ENCODE measurements around the gene FBXO44. TPM values are rescaled to one million over a fixed set of nuclear protein-coding genes. Genes with fewer than 3 reads are reported as not detected.
A peak's percentile ranks its signal among the peaks of the same experiment; 100 is the strongest.

FBXO44 gene
- total RNA-seq, 1 experiment from 2014 or later: 24.5 TPM

- peaks cover 4 to 11% of the 10 kb centered on the region in 2 experiments for H3K4me1 Mint-ChIP-seq
- no peak overlapping the region for H3K56ac ChIP-seq (ENCODE audit: insufficient read length, low read depth, low read length)
- H3K18ac ChIP-seq (ENCODE audit: insufficient read length, low read depth, low read length): no peak overlapping the region
- H4K8ac ChIP-seq (replicated peaks; ENCODE audit: insufficient read length, low read depth, low read length): no peak overlapping the region
- H3K79me1 ChIP-seq (ENCODE audit: insufficient read depth, low read depth, low read length, poor library complexity, severe bottlenecking): no peaks in the 10 kb centered on the region
- H2BK15ac ChIP-seq (ENCODE audit: low read depth, low read length): no peak overlapping the region
- peaks cover 4% of the 10 kb centered on the region for H3K27me3 Mint-ChIP-seq (ENCODE audit: low read depth)
- H3K23me2 ChIP-seq (ENCODE audit: insufficient read length, low read depth, low read length, poor library complexity, severe bottlenecking): peaks cover 2% of the 10 kb centered on the region
- H3K9me3 Mint-ChIP-seq: no peaks in the 10 kb centered on the region; a peak in 1 of 5 replicates
- H3K14ac ChIP-seq (ENCODE audit: insufficient read depth, low read length): no peak overlapping the region
- no peak overlapping the region for H4K91ac ChIP-seq (ENCODE audit: insufficient read length, low read depth, low read length)
- no peak overlapping the region for H3K23ac ChIP-seq (ENCODE audit: insufficient read length, low read depth, low read length)
- no CpG with 5 or more reads among the region's 7 CpGs for WGBS (ENCODE audit: extremely low coverage, insufficient read length, low lambda C conversion rate)
- H3K27ac Mint-ChIP-seq: no peak overlapping the region
- no peak overlapping the region for H3K4ac ChIP-seq (ENCODE audit: low read depth, low read length)
- no peak overlapping the region for H2AK5ac ChIP-seq (ENCODE audit: insufficient read length, low read length)
- H3K27me3 ChIP-seq (ENCODE audit: insufficient read depth, low read length): no peaks in the 10 kb centered on the region
- H3K4me3 Mint-ChIP-seq: no peak overlapping the region; a peak in 1 of 5 replicates
- TF ChIP-seq, protein P1, sequence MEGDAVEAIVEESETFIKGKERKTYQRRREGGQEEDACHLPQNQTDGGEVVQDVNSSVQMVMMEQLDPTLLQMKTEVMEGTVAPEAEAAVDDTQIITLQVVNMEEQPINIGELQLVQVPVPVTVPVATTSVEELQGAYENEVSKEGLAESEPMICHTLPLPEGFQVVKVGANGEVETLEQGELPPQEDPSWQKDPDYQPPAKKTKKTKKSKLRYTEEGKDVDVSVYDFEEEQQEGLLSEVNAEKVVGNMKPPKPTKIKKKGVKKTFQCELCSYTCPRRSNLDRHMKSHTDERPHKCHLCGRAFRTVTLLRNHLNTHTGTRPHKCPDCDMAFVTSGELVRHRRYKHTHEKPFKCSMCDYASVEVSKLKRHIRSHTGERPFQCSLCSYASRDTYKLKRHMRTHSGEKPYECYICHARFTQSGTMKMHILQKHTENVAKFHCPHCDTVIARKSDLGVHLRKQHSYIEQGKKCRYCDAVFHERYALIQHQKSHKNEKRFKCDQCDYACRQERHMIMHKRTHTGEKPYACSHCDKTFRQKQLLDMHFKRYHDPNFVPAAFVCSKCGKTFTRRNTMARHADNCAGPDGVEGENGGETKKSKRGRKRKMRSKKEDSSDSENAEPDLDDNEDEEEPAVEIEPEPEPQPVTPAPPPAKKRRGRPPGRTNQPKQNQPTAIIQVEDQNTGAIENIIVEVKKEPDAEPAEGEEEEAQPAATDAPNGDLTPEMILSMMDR (conservative IDR thresholded peaks at IDR 0.05): peak; percentile 24; the same call in 1 of the 3 replicates
- DNase-seq: no peak
- H3K4me2 ChIP-seq (ENCODE audit: insufficient read depth, insufficient read length, low read length): no peak overlapping the region
- H3K9me3 ChIP-seq (ENCODE audit: control insufficient read depth, low read depth, low read length): no peaks in the 10 kb centered on the region
- H2BK20ac ChIP-seq (ENCODE audit: low read depth, low read length, poor library complexity, severe bottlenecking): no peak overlapping the region
- H3K79me2 ChIP-seq (ENCODE audit: insufficient read depth, low read length): no peaks in the 10 kb centered on the region
- no peaks in the 10 kb centered on the region for H3K36me3 Mint-ChIP-seq (ENCODE audit: insufficient read depth in 1 of 3, low read depth in 3 of 3)
- H3K27ac ChIP-seq (ENCODE audit: insufficient read length, low read depth, low read length): no peak overlapping the region
- H2BK120ac ChIP-seq (ENCODE audit: low read depth, low read length, poor library complexity, severe bottlenecking): no peak overlapping the region
- H2BK12ac ChIP-seq (ENCODE audit: insufficient read length, low read depth, low read length): no peak overlapping the region
- H2AFZ ChIP-seq (ENCODE audit: low read length): no peak overlapping the region
- H2BK5ac ChIP-seq (ENCODE audit: insufficient read length, low read length): no peak overlapping the region
- H3K4me1 ChIP-seq (ENCODE audit: insufficient read depth, low read length): no peaks in the 10 kb centered on the region
- no peaks in the 10 kb centered on the region for H4K20me1 ChIP-seq (ENCODE audit: control insufficient read depth, insufficient read depth, insufficient read length)
- H3K9ac ChIP-seq (ENCODE audit: extremely low read depth, insufficient read length, low read length): no peak overlapping the region
- no peak overlapping the region for H3T11ph ChIP-seq (ENCODE audit: low read length)
- no peak overlapping the region for H4K5ac ChIP-seq (ENCODE audit: insufficient read length, low read depth, low read length)
These were observed 37.4 kb upstream of the FBXO44 start for GRCh38 chr1:11617314-11617713.

Data from H9 (cell line).